ENCODE results near the gene SYT9.

The SYT9 gene

DNA sequence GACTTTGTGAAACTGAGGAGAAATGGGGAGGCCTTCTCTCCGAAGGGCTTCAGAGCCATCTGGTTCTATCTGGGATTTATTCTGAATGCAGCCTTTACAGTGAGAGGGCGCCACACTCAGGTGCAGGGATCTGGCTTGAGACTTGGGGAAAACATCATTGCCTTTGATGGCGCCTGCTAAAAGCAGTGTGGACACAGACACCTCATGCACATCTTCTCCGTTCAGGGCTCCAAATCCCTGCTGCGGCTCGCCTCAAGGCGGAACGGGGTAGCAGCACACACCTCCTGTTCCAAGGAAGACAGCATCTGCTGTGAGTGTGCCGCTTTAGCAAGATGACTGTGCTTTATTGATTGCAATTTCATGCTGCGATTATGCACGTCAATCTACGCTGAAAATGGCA is 196.5 kb downstream of the SYT9 start:
- H3K9me3 ChIP-seq (ENCODE audit: control insufficient read depth, insufficient read depth, low read depth, low read length), result no peaks in the 10 kb centered on the region
- H3K4me3 ChIP-seq (ENCODE audit: low read depth, low read length), result no peak overlapping the region
- no peak overlapping the region for H3K9ac ChIP-seq (ENCODE audit: low read length)
- peaks cover 7% of the 10 kb centered on the region; the same call in 1 of the 2 replicates for H3K4me1 ChIP-seq (ENCODE audit: control insufficient read depth, insufficient read depth, low read length)
- no peaks in the 10 kb centered on the region for H3K36me3 ChIP-seq (ENCODE audit: control insufficient read depth, insufficient read depth, low read length)
- H3K27ac ChIP-seq (ENCODE audit: low read depth, low read length), result no peak overlapping the region
- no peaks in the 10 kb centered on the region for H3K27me3 ChIP-seq (ENCODE audit: control insufficient read depth, insufficient read depth, low read length)

DNA sequence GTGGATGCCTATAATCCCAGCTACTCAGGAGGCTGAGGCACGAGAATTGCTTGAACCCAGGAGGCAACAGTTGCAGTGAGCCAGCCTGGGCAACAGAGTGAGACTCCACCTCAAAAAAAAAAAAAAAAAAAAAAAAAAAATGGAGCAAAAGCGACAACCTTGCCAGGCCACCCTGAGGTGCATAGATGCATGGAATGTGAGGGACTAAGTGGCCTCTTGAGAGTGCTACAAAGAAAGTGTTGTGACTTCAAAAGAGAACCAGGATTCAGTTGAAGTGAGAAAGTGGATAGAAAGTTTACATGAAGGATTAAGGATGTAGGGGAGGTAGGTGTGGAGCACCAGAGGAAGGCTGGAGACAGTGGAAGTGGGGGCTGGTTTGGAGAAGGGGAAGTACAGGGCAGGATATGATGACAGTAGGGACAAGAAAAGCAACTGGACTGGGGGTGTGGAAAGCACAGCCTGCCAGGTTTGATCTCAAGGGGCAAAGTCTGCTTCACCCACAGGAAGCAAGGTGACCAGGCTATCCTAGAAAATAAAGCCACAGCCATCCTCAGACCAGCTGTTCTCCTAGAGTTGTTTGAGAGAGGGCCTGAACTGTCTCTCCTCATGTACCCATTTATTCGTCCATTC is 197.6 kb downstream of the SYT9 start:
- Histone ChIP-seq H3K4me3 (ENCODE audit: low read depth, low read length) (no peak overlapping the region), H3K27me3 (ENCODE audit: control insufficient read depth, insufficient read depth, low read length) (no peaks in the 10 kb centered on the region), H3K9ac (ENCODE audit: low read length) (no peak overlapping the region), H3K9me3 (ENCODE audit: control insufficient read depth, insufficient read depth, low read depth, low read length) (no peaks in the 10 kb centered on the region), H3K27ac (ENCODE audit: low read depth, low read length) (no peak overlapping the region), H3K4me1 (ENCODE audit: control insufficient read depth, insufficient read depth, low read length) (peaks cover 7% of the 10 kb centered on the region; the same call in 1 of the 2 replicates), H3K36me3 (ENCODE audit: control insufficient read depth, insufficient read depth, low read length) (no peaks in the 10 kb centered on the region)

DNA sequence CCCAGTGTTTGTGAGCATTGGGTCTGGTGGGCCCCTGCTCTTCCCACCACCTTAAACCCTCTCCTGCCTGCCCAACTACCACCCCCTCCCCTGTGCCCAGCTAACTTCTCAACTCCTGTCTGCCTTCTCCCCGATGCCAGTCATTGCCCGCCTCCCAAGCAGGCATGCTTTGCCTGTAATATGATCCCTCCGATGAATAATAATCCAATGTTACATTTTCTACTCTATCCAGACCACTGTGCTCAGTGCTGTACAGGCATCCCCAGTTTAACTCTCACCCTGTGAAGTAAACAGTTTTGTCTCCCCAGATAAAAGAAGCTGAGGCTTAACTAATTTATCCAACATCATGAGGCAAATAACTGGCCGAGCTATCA is 198.1 kb downstream of the SYT9 start:
- H3K9me3 ChIP-seq (ENCODE audit: control insufficient read depth, insufficient read depth, low read depth, low read length), result no peaks in the 10 kb centered on the region
- no peak overlapping the region for H3K9ac ChIP-seq (ENCODE audit: low read length)
- H3K4me3 ChIP-seq (ENCODE audit: low read depth, low read length), result no peak overlapping the region
- no peak overlapping the region for H3K27ac ChIP-seq (ENCODE audit: low read depth, low read length)
- H3K4me1 ChIP-seq (ENCODE audit: control insufficient read depth, insufficient read depth, low read length), result peaks cover 6% of the 10 kb centered on the region; the same call in 1 of the 2 replicates
- no peaks in the 10 kb centered on the region for H3K27me3 ChIP-seq (ENCODE audit: control insufficient read depth, insufficient read depth, low read length)
- no peaks in the 10 kb centered on the region for H3K36me3 ChIP-seq (ENCODE audit: control insufficient read depth, insufficient read depth, low read length)

DNA sequence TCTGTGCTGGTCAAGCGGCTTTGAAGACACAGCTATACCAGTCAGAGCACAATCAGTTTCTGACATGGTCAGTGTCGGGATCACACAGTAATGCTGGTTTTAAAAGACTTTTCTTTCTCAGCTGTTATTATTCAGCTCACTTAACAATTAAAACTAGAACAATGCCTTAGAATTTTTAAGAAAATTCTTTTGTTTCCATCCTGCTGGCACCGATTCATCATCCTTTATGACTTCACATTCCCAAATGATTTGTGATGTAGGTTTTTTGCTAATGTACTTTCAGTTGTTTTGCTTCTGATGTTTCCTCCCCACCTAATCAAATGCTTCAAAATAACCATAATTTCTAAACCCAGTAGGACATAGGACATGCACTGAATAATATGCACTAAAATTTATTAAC is 199.1 kb downstream of the SYT9 start:
- H3K9me3 ChIP-seq (ENCODE audit: control insufficient read depth, insufficient read depth, low read depth, low read length), result no peaks in the 10 kb centered on the region
- no peaks in the 10 kb centered on the region for H3K36me3 ChIP-seq (ENCODE audit: control insufficient read depth, insufficient read depth, low read length)
- peaks cover 2% of the 10 kb centered on the region; the same call in 1 of the 2 replicates for H3K4me1 ChIP-seq (ENCODE audit: control insufficient read depth, insufficient read depth, low read length)
- H3K27me3 ChIP-seq (ENCODE audit: control insufficient read depth, insufficient read depth, low read length), result no peaks in the 10 kb centered on the region
- H3K4me3 ChIP-seq (ENCODE audit: low read depth, low read length), result no peak overlapping the region
- no peak overlapping the region for H3K27ac ChIP-seq (ENCODE audit: low read depth, low read length)
- H3K9ac ChIP-seq (ENCODE audit: low read length), result no peak overlapping the region

DNA sequence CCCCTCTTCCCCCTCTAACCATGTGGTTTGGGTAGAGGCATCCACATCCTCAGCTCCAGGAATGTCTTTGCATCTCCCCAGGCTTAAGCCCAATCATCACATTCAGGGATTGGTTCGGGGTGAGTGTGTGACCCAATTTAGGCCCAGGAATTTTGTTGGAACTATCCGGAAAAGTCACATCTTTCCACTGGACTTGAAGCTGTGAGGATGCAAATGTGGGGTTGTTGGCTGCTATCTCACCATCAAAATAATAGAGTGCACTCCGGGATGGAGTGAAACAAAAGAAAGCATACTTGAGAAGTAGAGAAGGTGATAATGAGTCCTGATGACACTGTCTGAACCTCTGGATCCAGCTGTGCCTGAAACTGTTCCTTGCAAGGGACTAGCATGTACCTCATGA is 199.8 kb downstream of the SYT9 start:
- no peak overlapping the region for H3K4me3 ChIP-seq (ENCODE audit: low read depth, low read length)
- H3K27ac ChIP-seq (ENCODE audit: low read depth, low read length), result no peak overlapping the region
- H3K9me3 ChIP-seq (ENCODE audit: control insufficient read depth, insufficient read depth, low read depth, low read length), result no peaks in the 10 kb centered on the region
- peaks cover 2% of the 10 kb centered on the region; the same call in 1 of the 2 replicates for H3K4me1 ChIP-seq (ENCODE audit: control insufficient read depth, insufficient read depth, low read length)
- H3K36me3 ChIP-seq (ENCODE audit: control insufficient read depth, insufficient read depth, low read length), result no peaks in the 10 kb centered on the region
- H3K9ac ChIP-seq (ENCODE audit: low read length), result no peak overlapping the region
- no peaks in the 10 kb centered on the region for H3K27me3 ChIP-seq (ENCODE audit: control insufficient read depth, insufficient read depth, low read length)

DNA sequence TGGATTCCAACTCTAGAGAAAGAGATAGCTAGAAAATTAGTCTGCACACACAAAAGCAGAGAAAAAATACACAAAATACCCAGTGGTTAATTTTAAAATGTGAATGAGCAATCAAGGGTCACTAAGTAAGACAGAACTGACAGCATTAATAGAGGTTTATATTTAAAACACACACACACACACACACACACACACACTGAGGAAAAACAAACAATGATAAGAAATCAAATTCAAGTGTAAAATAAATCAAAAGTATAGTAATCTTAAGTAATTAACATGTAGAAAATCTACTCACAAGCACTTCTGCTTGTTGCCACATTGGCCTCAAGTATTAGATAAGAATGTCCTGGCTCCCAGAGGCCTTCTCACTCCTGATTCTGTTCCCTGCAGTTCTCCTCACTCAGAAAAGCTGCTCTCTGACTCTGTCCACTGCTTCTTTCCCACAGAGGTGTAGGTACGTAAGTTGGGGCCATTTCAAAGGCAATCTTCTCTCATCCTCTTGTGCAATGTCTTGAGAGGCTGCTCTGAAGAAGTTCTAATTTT is 200.3 kb downstream of the SYT9 start:
- H3K27me3 ChIP-seq (ENCODE audit: control insufficient read depth, insufficient read depth, low read length), result no peaks in the 10 kb centered on the region
- H3K27ac ChIP-seq (ENCODE audit: low read depth, low read length), result no peak overlapping the region
- H3K4me1 ChIP-seq (ENCODE audit: control insufficient read depth, insufficient read depth, low read length), result peaks cover 2% of the 10 kb centered on the region; the same call in 1 of the 2 replicates
- no peaks in the 10 kb centered on the region for H3K36me3 ChIP-seq (ENCODE audit: control insufficient read depth, insufficient read depth, low read length)
- no peak overlapping the region for H3K9ac ChIP-seq (ENCODE audit: low read length)
- H3K9me3 ChIP-seq (ENCODE audit: control insufficient read depth, insufficient read depth, low read depth, low read length), result no peaks in the 10 kb centered on the region
- no peak overlapping the region for H3K4me3 ChIP-seq (ENCODE audit: low read depth, low read length)

DNA sequence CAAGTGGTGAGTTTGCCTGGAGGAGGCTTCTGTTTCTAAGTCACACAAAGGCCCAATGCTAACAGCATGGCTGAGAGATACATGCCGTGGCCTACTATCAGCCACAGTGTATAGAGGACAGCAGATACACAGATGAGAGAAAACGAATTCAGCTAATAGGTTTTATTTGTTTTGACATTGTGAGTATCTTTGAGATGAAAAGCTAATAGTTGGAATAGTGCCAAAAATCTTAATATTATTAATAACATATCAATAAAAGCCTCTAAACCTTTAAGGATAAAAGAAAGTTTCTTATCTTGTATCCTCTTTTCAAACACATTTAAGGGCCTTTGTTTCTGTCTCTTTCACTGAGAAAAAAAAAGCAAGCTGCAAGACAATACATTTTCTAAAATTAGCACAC is 203.2 kb downstream of the SYT9 start:
- H3K27ac ChIP-seq (ENCODE audit: low read depth, low read length), result no peak overlapping the region
- no peak overlapping the region for H3K4me3 ChIP-seq (ENCODE audit: low read depth, low read length)
- no peak overlapping the region for H3K9ac ChIP-seq (ENCODE audit: low read length)
- H3K9me3 ChIP-seq (ENCODE audit: control insufficient read depth, insufficient read depth, low read depth, low read length), result no peaks in the 10 kb centered on the region
- H3K27me3 ChIP-seq (ENCODE audit: control insufficient read depth, insufficient read depth, low read length), result no peaks in the 10 kb centered on the region
- H3K36me3 ChIP-seq (ENCODE audit: control insufficient read depth, insufficient read depth, low read length), result no peaks in the 10 kb centered on the region
- peaks cover 2% of the 10 kb centered on the region; the same call in 1 of the 2 replicates for H3K4me1 ChIP-seq (ENCODE audit: control insufficient read depth, insufficient read depth, low read length)

DNA sequence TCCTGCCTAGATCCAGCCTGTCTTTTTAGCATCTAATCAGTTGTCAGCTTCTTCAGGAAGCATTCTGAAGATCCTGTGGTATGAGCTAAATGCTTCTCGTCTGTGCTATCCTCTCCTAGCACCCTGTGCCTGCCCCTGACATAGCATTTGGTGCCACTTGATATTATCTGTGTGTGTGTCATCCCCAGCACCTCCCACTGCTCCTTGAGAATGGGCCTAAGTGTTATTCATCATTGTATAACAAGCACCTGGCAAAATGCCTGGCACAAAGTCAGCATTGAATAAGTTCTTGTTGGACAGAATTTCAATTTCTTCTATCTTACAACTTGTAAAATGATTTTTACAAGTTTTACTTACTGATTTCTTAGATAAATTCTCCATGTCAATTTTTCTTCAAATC is 205.5 kb downstream of the SYT9 start:
- no peaks in the 10 kb centered on the region for H3K27me3 ChIP-seq (ENCODE audit: control insufficient read depth, insufficient read depth, low read length)

DNA sequence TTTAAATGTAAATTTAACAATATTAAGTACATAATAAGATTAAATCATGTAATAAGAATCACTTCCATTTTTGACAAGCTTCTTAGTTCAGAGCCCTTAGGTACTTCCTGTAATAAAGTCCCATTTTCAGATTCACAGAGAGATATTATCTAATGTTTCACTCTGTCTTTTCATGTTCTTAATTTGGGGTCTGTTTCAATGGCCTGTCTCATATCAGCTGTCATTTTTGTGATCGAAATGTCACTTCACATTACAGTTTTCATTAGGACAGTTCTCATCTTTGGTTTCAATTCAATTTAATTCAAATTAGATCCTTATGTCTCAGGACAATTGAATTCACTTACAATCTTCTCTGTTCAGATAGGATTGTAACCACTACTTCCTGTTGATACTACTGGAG is 211.0 kb downstream of the SYT9 start:
- H3K9ac ChIP-seq (ENCODE audit: low read length), result no peak overlapping the region
- no peak overlapping the region for H3K4me3 ChIP-seq (ENCODE audit: low read depth, low read length)

More for the DNA sequence above, 205.5 kb downstream of the SYT9 start:
- Histone ChIP-seq H3K4me1 (ENCODE audit: control insufficient read depth, insufficient read depth, low read length) (no peaks in the 10 kb centered on the region), H3K9me3 (ENCODE audit: control insufficient read depth, insufficient read depth, low read depth, low read length) (no peaks in the 10 kb centered on the region), H3K4me3 (ENCODE audit: low read depth, low read length) (no peak overlapping the region), H3K27ac (ENCODE audit: low read depth, low read length) (no peak overlapping the region), H3K36me3 (ENCODE audit: control insufficient read depth, insufficient read depth, low read length) (no peaks in the 10 kb centered on the region), H3K9ac (ENCODE audit: low read length) (no peak overlapping the region)

DNA sequence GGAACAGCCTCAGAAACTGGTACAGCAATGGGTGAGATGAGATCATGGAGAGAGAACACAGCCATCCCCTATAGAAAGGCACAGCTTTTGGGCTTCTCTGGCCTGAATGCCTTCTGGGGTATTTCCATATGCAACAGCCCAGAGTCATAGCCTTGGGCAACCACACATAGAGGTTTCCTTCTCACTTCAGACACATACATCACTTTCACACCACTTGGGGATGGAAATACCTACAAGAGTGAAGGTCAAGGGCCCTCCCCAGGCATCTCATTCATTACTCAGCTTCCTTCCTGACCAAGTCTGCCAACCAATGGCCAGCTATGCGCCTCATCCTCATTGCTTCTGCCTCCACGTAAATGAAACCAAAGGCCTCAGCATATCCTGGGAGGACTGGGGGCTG is 215.9 kb downstream of the SYT9 start:
- Histone ChIP-seq H3K27ac (ENCODE audit: low read depth, low read length) (no peak overlapping the region), H3K36me3 (ENCODE audit: control insufficient read depth, insufficient read depth, low read length) (no peaks in the 10 kb centered on the region), H3K4me3 (ENCODE audit: low read depth, low read length) (no peak overlapping the region), H3K27me3 (ENCODE audit: control insufficient read depth, insufficient read depth, low read length) (no peaks in the 10 kb centered on the region), H3K9me3 (ENCODE audit: control insufficient read depth, insufficient read depth, low read depth, low read length) (no peaks in the 10 kb centered on the region), H3K4me1 (ENCODE audit: control insufficient read depth, insufficient read depth, low read length) (no peaks in the 10 kb centered on the region), H3K9ac (ENCODE audit: low read length) (no peak overlapping the region)

More for the DNA sequence above, 211.0 kb downstream of the SYT9 start:
- Histone ChIP-seq H3K27me3 (ENCODE audit: control insufficient read depth, insufficient read depth, low read length) (no peaks in the 10 kb centered on the region), H3K36me3 (ENCODE audit: control insufficient read depth, insufficient read depth, low read length) (no peaks in the 10 kb centered on the region), H3K9me3 (ENCODE audit: control insufficient read depth, insufficient read depth, low read depth, low read length) (no peaks in the 10 kb centered on the region), H3K4me1 (ENCODE audit: control insufficient read depth, insufficient read depth, low read length) (no peaks in the 10 kb centered on the region), H3K27ac (ENCODE audit: low read depth, low read length) (no peak overlapping the region)

DNA sequence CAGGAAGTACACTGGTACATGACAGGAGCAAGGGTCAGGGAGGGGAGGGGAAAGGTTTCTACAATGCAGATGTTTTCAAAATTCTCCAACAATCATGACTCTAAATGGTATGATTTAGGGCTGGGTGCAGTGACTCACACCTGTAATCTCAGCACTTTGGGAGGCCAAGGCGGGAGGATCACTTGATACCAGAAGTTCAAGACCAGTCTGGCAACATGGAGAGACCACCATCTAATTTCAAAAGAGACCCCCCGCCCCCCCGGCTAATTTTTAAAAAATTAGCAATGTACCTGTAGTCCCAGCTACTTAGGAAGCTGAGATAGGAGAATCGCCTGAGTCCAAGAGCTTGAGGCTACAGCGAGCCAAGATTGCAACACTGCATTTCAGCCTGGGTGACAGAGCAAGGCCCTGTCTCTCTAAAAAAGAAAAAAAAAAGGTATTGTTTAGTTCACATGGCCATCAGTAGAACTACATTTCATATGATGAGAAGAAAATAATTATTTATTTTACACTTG is 217.7 kb downstream of the SYT9 start:
- Histone ChIP-seq H3K4me3 (ENCODE audit: low read depth, low read length) (no peak overlapping the region), H3K9ac (ENCODE audit: low read length) (no peak overlapping the region), H3K27ac (ENCODE audit: low read depth, low read length) (no peak overlapping the region), H3K36me3 (ENCODE audit: control insufficient read depth, insufficient read depth, low read length) (no peaks in the 10 kb centered on the region), H3K27me3 (ENCODE audit: control insufficient read depth, insufficient read depth, low read length) (no peaks in the 10 kb centered on the region), H3K9me3 (ENCODE audit: control insufficient read depth, insufficient read depth, low read depth, low read length) (no peaks in the 10 kb centered on the region), H3K4me1 (ENCODE audit: control insufficient read depth, insufficient read depth, low read length) (no peaks in the 10 kb centered on the region)
